GM21360 (cell line): ENCODE measurements around the gene HLF.
"Not testable (repeated sequence)": the region's sequence is repeated elsewhere in the genome, so short reads cannot be mapped to it uniquely, and the experiment has no call there.

Experiments
- ATAC-seq: cut with Tn5 transposase; IDR thresholded peaks from one replicate; pipeline ENCODE4 v1.9.1; 2021; ENCODE audit warnings: mild to moderate bottlenecking, moderate library complexity; ENCODE audit not compliant: unreplicated experiment

Gene HLF

DNA sequence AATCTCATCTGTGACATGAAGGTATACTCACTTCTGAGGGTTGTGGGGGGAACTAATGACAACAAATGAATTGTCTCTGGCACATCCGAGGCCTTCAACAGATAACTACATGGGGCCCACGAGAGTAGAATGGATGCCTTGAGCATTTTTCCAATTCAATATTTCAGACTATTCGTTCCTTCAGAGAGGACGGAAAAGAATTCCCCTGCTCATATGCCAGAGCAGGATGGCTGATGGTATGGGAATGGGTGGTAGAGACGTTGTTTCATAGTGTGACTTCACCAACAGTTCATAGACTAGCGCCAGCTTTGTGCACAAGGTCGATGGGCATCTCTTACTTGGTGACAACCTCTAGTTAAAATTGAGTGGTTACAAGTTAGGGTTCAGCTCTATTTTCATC lies 61.3 kb downstream of the HLF start:
- no peak for ATAC-seq

DNA sequence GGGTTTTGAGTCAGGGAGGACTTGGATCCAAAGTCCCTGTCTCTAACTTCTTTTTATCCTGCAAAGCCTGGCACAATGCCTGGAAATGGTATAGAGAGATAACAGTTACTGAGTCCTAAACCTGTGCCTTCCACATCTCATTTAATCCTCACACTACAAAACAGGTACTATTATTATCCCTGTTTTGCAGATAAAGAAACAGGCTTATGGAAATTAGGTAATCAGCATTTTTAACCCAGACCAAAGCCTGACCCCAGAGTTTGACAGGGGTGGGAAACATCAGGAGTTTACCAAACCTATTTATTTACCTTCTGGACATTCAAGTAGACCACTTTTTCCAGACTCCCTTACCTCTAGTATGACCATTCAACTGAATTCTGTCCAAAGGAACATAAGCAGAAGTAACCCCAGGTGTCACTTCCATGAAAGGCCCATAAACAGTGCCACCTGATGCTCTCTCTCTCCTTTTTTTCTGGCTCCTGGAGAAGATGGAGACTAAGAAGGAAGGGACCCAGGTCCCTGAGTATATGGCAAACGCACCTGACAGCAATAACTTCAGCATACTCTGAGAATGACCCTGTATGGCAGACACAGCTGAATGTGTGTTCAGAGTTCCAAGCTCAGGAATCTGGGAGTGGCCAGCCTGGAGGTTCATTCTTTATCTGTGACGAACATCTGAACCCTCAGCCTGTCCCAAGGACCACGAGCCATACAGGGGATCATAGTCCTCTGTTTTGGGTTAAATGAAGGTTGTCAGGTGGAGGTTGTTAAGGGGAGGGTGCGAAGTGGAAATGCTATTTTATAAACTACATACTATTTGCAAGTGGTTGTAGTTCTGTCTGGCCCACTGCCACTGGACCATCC lies 62.7 kb downstream of the HLF start:
- no peak for ATAC-seq

DNA sequence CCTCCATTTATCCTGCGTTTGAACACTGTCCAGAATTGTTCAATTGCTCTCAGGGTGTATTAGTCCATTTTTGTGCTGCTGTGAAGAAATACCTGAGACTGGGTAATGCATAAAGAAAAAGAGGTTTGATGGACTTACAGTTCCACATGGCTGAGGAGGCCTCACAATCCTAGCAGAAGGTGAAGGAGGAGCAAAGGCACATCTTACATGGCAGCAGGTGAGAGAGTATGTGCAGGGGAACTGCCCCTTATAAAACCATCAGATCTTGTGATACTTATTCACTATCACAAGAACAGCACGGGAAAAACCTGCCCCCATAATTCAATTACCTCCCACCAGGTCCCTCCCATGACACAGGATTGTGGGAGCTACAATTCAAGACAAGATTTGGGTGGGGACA lies 63.8 kb downstream of the HLF start:
- not testable (repeated sequence) for ATAC-seq

DNA sequence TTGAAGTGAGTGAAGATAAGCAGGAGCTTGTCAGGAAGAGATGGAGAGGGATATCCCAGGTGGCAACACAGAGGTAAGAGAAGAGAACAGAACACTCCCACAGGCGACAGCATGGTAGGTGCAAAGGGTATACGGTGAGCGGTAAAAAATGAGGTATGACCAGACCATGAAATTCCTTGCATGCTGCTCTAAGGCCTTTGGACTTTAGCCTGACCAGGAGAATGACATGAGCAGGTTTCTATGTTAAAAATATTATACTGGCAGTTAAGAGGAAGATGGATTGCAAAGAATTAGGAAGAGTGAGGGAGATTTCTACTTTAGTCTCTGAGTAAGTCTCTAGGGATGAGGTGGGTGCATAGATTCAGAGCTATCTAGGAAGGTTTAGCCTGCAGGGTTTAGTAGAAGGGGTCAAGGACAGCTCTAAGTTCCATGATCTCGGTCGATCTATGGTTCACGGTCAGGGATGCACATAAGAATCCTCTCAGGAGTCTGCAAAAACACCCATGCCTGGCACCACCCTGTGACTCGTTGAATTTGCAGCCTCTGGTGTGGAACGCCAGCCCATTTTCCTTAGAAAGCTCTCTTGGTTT lies 65.7 kb downstream of the HLF start:
- ATAC-seq = no peak

DNA sequence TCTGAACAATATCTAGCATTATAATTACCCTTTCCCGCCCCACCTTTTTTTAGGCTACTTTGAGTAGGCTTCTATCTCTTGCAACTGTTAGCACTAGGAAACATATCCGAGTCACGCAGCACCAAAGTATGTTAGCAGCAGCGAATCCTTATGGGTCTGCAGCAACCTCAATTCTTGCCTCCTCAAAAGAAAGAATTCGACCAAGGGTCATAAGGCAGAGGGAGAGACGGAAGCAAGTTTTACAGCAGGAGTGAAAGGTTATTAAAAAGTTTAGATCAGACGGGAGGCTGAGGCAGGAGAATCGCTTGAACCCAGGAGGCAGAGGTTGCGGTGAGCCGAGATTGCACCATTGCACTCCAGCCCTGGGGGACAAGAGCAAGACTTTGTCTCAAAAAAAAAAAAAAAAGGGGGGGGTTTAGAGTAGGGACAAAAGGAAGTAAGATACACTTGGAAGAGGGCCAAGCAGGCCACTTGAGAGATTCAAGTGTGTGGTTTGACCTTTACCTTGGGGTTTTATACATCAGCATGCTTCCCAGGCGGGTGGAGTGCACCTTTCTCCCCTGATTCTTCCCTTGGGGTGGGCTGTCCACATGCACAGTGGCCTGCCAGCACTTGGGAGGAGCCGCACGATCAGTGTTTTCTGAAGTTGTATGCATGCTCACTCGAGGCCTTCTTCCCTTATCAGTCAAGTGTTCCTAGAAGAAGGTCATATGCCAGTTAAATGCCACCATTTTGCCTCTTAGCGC lies 67.7 kb downstream of the HLF start:
- no peak for ATAC-seq

DNA sequence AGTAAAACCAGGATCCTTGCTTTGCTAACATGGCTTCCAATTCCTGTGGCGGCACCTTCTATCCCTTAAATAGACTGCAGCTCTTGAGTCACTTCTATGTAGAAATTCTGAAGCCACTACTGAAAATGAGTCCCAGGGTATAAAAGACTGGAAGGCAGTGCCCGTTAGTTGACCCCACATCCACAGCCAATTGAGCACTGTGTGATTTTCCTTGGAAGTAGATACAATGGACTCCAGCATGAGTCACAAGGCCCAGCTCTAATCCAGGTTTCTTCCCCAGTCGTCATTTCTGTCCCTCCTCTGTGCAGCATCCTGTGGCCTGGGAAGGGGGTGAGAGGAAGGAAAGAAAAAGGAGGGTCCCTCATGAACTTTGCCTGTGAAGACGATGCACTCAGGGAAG lies 69.5 kb downstream of the HLF start:
- no peak for ATAC-seq

DNA sequence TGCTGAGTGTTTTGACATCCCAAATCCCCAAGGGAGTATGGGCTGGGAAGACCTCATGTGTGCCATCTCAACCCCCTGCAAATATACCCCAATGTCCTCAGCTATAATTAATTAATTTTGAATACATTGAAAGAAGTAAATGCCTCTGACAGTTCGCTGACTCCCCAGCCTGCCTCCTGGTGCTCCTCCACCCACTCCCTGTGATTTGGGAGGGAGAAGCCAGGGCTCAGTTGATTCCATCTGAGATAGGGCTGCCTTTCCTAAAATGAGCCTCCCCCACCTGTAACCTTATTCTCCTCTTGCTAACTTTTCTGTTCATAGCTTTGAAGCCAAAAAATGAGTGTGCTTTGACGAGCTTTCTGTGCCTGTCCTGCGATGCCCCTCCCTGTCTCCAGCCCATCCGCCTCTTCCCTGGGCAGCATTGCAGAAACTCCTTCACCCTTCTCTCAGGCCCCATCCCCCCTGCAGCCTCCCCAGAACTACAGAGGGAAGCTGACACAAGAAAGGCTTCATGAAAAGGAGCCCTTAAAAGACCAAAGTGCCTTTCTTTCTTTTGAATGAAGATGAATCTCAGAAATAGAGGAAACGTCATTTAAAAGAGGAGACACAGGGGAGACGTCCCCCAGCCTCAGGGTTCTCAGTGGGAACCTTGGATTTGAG lies 70.3 kb downstream of the HLF start:
- ATAC-seq = no peak

DNA sequence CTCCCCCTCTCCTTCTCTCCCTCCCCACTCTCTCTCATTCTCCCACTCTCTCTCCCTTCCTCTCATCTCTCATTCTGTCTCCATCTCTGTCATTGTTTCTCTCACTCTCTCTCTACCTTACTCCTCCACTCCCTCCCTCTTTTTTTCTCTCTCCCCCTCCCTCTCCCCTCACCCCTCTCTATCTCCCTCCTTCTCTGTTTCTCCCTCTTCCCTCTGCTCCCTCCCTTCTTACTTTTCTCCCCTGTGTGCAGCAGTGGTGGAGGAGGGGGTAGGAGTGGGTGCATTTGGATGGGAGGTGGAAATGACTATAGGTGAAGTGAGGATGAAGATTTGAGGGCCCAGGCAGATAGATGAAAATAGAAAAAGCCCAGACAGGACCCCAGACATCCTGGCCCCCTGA lies 70.9 kb downstream of the HLF start:
- ATAC-seq = no peak

DNA sequence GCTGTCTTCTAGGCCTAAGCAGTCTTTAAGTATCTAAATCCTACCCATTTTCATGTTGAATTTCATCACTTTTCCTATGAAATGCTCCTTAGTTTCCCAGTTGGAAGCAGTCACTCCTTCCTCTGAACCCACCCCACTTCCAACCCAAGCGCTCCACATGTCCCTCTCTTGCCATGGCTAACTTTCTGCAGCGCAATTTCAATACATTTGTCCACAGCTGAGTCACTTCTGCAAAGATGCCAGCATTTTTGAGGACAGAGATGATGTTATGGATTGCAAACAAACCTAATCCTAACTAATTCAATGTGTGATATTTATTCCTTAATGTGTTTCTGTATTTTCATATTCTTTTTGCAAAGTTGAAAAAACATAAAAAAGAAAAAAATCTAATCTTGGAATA lies 71.7 kb downstream of the HLF start:
- ATAC-seq = no peak

DNA sequence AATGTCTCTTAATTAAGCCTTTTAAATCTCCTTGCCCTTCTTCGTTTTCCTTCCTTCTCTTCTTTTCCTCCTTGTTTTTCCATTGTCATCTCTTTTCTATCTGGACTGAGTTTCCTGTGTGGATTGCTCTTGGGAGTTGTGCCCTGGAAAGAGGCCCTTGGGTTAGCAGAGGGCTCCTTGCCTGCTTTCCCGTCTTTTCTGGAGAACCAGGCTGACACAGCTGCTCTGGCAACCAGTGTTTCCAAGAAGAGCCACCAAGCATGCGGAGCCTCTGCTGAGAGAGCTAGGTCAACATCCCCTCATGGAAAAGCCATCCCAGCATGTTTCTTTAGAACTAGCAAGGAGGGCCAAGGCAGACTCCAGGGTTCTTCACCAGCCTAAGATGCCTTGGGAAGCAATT lies 75.4 kb downstream of the HLF start:
- ATAC-seq = no peak

DNA sequence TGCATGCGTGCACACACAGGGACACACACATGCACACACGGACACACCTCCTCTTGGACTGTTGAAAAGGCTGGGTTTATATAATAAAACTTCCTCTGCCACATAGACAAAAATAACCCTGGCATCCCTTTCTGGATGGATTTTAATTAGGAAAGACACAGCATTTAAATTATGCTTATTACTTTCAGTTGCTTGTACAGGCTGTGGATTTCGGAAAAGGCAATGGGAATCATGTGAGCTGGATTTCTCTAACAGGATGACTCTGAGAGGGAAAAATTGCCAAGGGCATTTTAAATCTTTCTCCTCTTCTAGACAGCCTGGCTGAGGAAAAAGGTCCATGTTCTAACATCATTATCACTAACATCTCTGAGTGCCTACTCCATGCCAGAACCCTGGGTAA lies 75.9 kb downstream of the HLF start:
- ATAC-seq = no peak

DNA sequence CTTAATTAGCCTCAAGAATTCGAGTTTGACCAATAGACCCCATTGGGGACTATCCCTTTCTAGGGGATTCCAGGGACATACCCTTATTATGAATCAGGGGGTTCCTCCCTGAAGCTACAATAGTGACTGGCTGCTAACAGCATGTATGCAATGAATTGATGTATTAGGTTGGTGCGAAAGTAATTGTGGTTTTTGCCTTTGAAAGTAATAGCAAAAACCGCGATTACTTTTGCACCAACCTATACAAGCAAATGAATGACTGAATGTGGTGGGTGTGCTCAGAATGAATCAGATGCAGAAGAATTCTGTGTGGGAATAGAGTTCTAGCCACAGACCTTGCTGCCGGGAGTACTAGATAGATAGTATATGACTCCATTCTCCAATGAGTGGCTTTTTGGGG lies 76.7 kb downstream of the HLF start:
- no peak for ATAC-seq

DNA sequence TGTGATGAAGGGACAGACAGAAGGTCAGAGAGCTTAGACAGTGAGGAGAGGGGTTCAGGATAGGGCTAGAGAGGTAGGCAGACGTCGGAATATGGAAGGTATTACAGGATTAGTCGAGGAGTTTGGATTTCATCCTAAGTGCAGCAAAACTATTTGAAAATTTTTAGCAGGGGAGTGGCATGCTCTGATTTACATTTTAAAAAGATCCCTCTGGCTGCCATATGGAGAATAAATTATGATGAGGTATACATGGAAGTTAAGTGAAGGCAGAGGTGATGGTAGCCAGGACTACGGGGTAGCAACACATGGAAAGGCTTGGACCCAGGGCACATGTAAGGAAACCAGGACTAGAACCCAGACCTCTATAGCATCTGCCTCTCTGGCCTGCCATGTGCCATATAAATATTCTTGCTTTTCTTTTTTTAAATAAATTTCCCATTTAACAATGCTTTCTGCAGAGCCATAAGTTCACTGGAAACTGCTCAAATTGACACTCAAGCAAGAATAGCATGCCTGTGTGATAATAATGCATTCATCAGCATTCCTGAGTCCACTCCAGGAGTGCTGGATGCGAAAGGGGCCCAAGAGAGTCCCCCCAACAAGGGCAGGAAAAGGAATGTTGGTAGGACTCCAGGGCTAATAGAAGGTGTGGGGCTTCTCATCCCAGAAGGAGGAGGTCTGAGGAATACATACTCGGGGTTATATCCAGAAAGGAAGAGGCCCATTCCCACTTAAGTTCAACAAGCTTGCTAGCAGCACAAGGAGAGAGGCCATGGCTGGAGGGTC lies 78.2 kb downstream of the HLF start:
- ATAC-seq = no peak

DNA sequence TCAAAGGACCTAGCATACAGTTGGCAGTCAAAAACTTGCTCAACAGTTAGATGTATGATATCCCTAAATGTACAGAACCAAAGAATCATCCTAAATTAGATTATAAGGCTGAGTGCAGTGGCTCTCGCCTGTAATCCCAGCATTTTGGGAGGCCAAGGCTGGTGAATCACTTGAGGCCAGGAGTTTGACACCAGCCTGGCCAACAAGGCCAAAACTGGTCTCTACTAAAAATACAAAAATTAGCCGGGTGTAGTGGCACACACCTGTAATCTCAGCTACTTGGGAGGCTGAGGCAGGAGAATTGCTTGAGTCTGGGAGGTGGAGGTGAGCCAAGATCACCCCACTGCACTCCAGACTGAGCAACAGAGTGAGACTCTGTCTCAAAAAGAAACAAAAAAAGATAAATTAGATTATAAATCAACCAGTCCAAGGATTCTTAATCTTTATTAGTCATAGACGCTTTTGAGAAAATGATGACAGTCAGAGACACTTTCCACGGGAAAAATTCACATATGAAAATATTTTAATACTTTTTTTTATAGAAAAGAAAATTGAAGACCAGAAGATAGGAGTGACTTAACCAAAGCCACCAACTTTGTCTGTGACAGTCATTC lies 79.2 kb downstream of the HLF start:
- no peak for ATAC-seq

DNA sequence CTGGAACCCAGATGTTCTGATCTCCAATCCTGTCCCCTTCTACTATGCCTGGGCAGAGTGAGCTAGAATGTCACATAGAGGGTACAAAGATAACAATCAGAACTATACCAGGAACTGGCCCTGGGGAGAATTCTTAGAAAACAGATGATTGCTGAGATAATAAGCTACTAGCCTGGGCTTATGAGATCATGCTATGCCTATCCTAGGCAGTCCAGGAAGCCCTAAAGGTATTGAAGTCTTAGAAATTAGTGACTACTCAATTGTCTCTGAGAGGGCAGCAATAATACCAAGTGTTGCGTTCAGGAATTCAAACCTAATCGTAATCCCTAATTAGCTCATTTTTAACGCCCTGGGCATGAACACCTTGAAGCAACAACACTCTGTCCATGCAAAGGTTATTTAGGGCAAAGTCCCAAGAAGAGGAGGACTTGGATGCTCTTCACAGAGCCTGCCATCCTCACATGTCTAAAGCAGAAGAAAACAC lies 79.8 kb downstream of the HLF start:
- no peak for ATAC-seq

DNA sequence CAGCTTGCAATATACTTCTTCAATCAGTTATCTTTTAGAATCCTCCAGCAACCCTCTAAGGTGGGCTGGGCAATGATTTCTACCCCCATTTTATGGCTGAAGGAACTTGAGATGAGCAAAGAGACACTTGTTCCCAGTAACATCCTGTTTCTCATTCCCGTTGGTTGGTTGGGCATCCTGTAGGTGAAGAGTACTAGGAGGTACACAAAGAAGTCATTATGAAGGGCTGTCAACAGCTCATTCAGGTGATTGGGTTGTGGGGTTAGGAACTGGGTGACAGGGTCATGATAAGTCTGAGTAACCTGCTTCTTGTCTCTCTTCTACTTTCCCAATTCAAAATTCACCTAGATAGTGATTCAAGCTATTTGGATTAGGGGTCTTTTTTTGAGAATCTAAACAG lies 80.4 kb downstream of the HLF start:
- ATAC-seq = no peak

DNA sequence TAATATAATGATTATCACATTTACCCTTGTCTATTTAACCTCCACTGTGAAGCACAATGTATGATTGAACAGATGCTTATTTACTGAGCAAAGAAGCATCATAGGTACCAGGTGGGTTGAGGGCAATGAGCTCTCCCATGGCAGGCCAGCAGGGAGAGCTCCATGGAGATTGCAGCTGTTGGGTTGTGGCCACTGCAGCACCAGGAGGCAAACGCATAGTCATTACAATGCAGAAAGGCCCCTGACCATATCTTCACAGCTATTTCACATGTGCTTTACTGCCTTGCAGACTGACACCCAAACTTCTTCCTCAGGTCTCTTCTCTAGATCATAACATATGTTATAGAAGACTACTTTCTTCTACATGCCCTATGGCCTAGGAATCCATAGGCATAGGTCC lies 81.9 kb downstream of the HLF start:
- no peak for ATAC-seq

DNA sequence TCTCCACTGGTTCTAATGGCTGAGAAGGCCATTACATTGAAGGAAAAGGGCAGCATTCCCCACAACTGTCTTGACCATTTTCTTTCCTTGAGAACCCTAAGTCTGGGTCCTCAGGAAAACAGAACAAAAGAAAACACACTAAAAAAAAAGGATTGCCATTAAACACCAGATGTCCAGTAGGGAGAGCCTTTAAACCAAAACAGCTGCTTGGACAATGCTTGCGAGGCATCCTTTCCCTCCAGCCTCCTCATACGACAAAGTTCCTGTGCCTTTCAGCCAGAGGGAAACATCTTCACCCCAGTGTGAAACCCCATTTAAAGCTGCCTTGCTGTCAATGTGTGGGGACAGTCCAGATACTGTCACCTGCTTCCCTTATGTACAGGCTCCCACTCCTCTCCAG lies 82.6 kb downstream of the HLF start:
- no peak for ATAC-seq

DNA sequence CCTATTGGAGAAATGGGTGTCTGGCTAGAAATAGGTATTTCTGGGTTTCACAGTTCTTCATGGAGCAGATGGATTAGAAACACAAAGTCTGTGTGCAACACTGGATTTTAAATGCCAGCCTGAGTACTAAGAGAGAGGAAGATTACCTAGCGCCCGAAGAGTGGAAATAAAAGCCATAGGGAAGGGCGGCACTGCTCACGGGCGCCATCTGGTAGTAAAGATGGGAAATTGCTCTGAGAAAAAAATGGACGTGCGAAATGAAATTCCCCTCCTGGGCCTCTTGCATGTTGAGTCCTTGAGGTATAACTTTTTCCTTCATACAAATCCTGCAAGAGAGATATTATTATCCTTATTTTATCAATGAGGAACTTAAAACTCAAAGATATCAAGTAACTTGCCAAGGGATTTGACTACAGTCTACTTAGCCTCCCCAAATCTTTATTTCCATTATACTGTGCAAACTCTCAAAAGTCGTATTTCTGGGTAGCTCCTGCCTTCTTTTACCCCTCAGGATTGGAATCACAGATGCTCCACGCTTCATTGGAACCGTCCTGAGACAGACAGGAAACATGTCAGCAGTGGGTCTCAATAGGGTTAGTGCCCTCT lies 84.1 kb downstream of the HLF start:
- ATAC-seq = no peak

DNA sequence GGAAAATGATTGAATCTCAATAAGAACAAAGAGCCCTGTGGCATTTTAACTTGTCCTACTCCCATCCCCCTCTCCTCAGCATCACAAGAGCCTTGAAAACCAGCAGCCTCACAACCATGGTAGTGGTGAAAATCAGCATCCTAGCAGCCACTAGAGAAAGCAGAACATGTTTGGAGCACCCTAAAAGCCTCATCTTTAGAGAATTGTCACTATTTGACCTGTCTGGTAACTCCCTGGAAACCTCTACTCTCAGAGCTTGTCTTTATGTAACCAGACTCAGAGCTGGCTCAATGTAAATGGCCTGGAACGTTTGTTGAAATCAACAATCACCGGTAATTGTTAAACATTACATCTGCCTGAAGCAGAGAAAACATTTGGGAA lies 86.1 kb downstream of the HLF start:
- ATAC-seq = no peak
